ENCODE data around the gene SLC4A3. TPM values are rescaled to one million over a fixed set of nuclear protein-coding genes. Genes with fewer than 3 reads are reported as not detected.
A peak's percentile ranks its signal among the peaks of the same experiment; 100 is the strongest.

SLC4A3 gene
- total and polyA plus RNA-seq, 3 experiments from 2014 or later: 0.13 TPM; not detected in 2

DNA sequence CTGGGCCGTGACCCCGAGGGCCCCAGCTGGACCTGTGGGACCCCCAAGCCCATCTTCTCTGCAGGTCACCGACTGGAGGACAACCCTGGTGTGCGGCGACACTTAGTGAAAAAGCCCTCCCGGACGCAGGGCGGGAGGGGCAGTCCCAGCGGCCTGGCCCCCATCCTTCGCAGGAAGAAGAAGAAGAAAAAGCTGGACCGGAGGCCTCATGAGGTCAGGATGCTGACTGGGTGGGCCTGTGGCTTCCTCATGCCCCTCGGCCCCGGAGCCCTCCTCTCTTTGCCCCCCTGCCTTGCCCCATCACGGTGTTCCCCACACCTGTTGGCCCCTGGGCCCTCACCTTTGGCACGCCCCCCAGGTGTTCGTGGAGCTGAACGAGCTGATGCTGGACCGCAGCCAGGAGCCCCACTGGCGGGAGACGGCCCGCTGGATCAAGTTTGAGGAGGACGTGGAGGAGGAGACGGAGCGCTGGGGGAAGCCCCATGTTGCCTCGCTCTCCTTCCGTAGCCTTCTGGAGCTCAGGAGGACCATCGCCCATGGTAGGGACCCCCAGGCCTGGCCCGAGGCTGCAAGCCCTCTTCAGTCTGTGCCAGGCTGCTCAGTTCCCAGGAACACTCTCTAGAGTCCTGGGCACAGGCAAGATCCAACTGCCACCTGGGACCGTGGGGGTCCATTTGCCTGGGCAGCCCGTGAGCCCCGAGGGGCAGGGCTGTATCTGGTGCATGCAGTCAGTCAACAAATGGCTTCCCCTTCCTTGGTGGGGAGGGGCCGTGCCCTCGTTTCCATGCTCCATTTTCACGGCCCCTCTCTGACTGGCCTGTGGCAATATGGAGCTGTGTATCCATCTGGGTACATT, 4.7 kb downstream of the SLC4A3 start:
- H3K27ac Mint-ChIP-seq: no peak overlapping the region
- no peak overlapping the region for H3K4me3 ChIP-seq (ENCODE audit: low read length)
- POLR2A ChIA-PET: no interaction called here
- peaks cover 12 to 45% of the 10 kb centered on the region in 2 donors for H3K27me3 Mint-ChIP-seq
- DNase-seq: no peak
- no peak overlapping the region for H3K27ac ChIP-seq (ENCODE audit: low read depth, low read length)
- peaks cover 6% of the 10 kb centered on the region for H3K27me3 ChIP-seq (ENCODE audit: insufficient read depth, low read length, poor library complexity, severe bottlenecking)
- H3K4me1 ChIP-seq (ENCODE audit: insufficient read depth, low read length): no peaks in the 10 kb centered on the region
- CTCF ChIA-PET: interaction anchor here (1.7 kb wide), 1 partner anchor 10 kb away, joined by 7 read pairs; no protein-coding TSS in a partner anchor
- peak overlapping the region in 1 of 7 donors; percentile 23 for H3K4me3 Mint-ChIP-seq
- no peaks in the 10 kb centered on the region for H3K9me3 ChIP-seq (ENCODE audit: low read length)
- H3K36me3 Mint-ChIP-seq: no peaks in the 10 kb centered on the region
- H3K4me1 Mint-ChIP-seq: no peaks in the 10 kb centered on the region
- no peaks in the 10 kb centered on the region for H3K9me3 Mint-ChIP-seq
- no peaks in the 10 kb centered on the region for H3K36me3 ChIP-seq (ENCODE audit: insufficient read depth, low read length)

- H3K4me1 Mint-ChIP-seq: no peaks in the 10 kb centered on the region
- Histone ChIP-seq H3K36me3 (ENCODE audit: insufficient read depth, low read length) (no peaks in the 10 kb centered on the region), H3K27ac (ENCODE audit: low read depth, low read length) (no peak overlapping the region), H3K27me3 (ENCODE audit: insufficient read depth, low read length, poor library complexity, severe bottlenecking) (peaks cover 6% of the 10 kb centered on the region), H3K4me1 (ENCODE audit: insufficient read depth, low read length) (no peaks in the 10 kb centered on the region), H3K9me3 (ENCODE audit: low read length) (no peaks in the 10 kb centered on the region), H3K4me3 (ENCODE audit: low read length) (no peak overlapping the region)
- H3K9me3 Mint-ChIP-seq: no peaks in the 10 kb centered on the region
- no peak overlapping the region for H3K27ac Mint-ChIP-seq
- H3K27me3 Mint-ChIP-seq: peaks cover 12 to 46% of the 10 kb centered on the region in 2 donors
- ChIA-PET POLR2A (no interaction called here), CTCF (interaction anchor here (1.7 kb wide), 1 partner anchor 9 kb away, joined by 7 read pairs; no protein-coding TSS in a partner anchor)
- no peaks in the 10 kb centered on the region for H3K36me3 Mint-ChIP-seq
- H3K4me3 Mint-ChIP-seq: no peak overlapping the region
- no peak for DNase-seq
Measured at GRCh38 chr2:219632760-219633105, 5.3 kb downstream of the SLC4A3 start.

GRCh38 chr2:219633276-219634065, 6.0 kb downstream of the SLC4A3 start:
- POLR2A ChIA-PET: no interaction called here
- no peaks in the 10 kb centered on the region for H3K27me3 ChIP-seq (ENCODE audit: insufficient read depth, low read length, poor library complexity, severe bottlenecking)
- no peak for DNase-seq

DNA sequence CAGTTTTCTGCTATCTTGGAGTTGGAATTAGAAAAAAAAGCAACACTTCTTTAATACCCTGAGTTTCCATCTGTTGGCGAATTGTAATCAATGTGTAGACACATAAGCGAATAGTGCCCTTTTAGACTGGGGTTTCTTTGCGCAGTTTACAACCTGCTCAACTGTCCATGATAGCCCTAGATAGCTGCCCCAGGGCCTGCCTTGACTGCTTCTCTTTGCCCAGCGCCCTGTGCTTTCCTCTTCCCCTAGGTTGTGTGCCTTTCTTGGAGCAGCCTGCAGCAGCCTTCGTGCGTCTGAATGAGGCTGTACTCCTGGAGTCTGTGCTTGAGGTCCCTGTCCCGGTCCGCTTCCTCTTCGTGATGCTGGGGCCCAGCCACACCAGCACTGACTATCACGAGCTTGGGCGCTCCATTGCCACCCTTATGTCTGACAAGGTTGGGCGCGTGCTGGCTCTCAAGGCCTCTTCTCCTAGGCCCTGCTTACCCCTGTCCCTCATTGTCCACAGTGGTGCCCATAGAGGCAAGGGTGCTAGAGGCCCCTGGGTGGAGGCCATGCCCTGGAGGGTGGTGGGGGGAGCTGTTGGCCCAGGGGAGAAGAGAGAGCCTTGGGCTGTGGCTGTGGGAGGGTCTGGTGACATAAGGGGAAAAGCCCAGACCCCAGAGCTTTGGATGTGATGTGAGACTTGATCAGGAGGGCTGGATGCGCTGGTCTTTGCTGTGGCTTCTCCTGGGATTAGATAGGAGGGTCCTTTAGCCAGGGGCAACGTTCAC, 6.9 kb downstream of the SLC4A3 start:
- H3K27me3 Mint-ChIP-seq: peaks cover 23 to 44% of the 10 kb centered on the region in 2 donors
- Histone ChIP-seq H3K36me3 (ENCODE audit: insufficient read depth, low read length) (no peaks in the 10 kb centered on the region), H3K4me1 (ENCODE audit: insufficient read depth, low read length) (no peaks in the 10 kb centered on the region), H3K27ac (ENCODE audit: low read depth, low read length) (no peak overlapping the region), H3K9me3 (ENCODE audit: low read length) (no peaks in the 10 kb centered on the region), H3K27me3 (ENCODE audit: insufficient read depth, low read length, poor library complexity, severe bottlenecking) (no peaks in the 10 kb centered on the region), H3K4me3 (ENCODE audit: low read length) (no peak overlapping the region)
- ChIA-PET CTCF (no interaction called here), POLR2A (no interaction called here)
- peaks cover 0 to 4% (median 0%) of the 10 kb centered on the region in 3 donors for H3K4me1 Mint-ChIP-seq
- H3K27ac Mint-ChIP-seq: peak overlapping the region in 2 of 8 donors; percentile 17 to 27
- no peaks in the 10 kb centered on the region for H3K9me3 Mint-ChIP-seq
- no peaks in the 10 kb centered on the region for H3K36me3 Mint-ChIP-seq
- H3K4me3 Mint-ChIP-seq: no peak overlapping the region
- DNase-seq: no peak

More at GRCh38 chr2:219633276-219634065, 6.0 kb downstream of the SLC4A3 start:
- Mint-ChIP-seq H3K4me3 (no peak overlapping the region), H3K4me1 (no peaks in the 10 kb centered on the region), H3K9me3 (no peaks in the 10 kb centered on the region), H3K27ac (no peak overlapping the region), H3K27me3 (peaks cover 18 to 42% of the 10 kb centered on the region in 2 donors), H3K36me3 (no peaks in the 10 kb centered on the region)
- Histone ChIP-seq H3K9me3 (ENCODE audit: low read length) (no peaks in the 10 kb centered on the region), H3K4me1 (ENCODE audit: insufficient read depth, low read length) (no peaks in the 10 kb centered on the region), H3K4me3 (ENCODE audit: low read length) (no peak overlapping the region), H3K27ac (ENCODE audit: low read depth, low read length) (no peak overlapping the region), H3K36me3 (ENCODE audit: insufficient read depth, low read length) (no peaks in the 10 kb centered on the region)
- CTCF ChIA-PET: interaction anchor here (1.7 kb wide), 1 partner anchor 9 kb away, joined by 7 read pairs; no protein-coding TSS in a partner anchor

DNA sequence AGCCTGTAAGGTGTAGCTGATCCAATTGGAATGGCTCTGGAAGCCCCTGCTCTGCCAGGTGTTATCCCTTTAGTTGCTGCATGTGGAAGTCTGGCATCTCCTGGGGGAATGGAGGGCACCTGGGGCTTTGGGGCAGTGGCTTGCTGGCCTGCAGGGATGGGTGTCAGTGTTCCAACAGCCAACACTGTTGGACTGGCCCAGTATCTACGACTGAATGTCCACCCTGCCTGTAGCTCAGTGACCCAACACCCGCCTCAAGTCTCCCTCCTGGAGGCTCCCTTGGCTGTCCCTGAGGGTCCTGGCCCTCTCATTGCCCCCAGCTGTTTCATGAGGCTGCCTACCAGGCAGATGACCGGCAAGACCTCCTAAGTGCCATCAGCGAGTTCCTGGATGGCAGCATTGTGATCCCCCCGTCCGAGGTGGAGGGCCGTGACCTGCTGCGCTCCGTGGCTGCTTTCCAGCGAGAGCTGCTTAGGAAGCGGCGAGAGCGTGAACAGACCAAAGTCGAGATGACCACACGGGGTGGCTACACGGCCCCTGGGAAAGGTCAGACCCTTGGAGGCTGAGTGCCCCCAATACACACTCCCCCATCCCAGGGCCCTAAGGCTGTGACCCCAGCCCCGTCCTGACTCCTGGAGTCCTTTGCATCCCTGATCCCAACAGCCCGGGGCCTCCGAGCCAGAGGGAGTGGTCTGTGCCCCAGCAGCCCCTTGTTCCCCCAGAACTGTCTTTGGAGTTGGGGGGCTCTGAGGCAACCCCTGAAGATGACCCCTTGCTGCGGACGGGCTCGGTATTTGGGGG, 7.7 kb downstream of the SLC4A3 start:
- Mint-ChIP-seq H3K27ac (peak overlapping the region in 1 of 8 donors; percentile 79), H3K36me3 (no peaks in the 10 kb centered on the region), H3K4me3 (no peak overlapping the region), H3K27me3 (peaks cover 20 to 45% of the 10 kb centered on the region in 2 donors), H3K4me1 (peaks cover 0 to 4% (median 0%) of the 10 kb centered on the region in 3 donors), H3K9me3 (no peaks in the 10 kb centered on the region)
- no peaks in the 10 kb centered on the region for H3K9me3 ChIP-seq (ENCODE audit: low read length)
- H3K27ac ChIP-seq (ENCODE audit: low read depth, low read length): no peak overlapping the region
- H3K4me3 ChIP-seq (ENCODE audit: low read length): no peak overlapping the region
- H3K27me3 ChIP-seq (ENCODE audit: insufficient read depth, low read length, poor library complexity, severe bottlenecking): no peaks in the 10 kb centered on the region
- no peak for DNase-seq
- POLR2A ChIA-PET: no interaction called here
- no peaks in the 10 kb centered on the region for H3K36me3 ChIP-seq (ENCODE audit: insufficient read depth, low read length)
- CTCF ChIA-PET: no interaction called here
- H3K4me1 ChIP-seq (ENCODE audit: insufficient read depth, low read length): no peaks in the 10 kb centered on the region

DNA sequence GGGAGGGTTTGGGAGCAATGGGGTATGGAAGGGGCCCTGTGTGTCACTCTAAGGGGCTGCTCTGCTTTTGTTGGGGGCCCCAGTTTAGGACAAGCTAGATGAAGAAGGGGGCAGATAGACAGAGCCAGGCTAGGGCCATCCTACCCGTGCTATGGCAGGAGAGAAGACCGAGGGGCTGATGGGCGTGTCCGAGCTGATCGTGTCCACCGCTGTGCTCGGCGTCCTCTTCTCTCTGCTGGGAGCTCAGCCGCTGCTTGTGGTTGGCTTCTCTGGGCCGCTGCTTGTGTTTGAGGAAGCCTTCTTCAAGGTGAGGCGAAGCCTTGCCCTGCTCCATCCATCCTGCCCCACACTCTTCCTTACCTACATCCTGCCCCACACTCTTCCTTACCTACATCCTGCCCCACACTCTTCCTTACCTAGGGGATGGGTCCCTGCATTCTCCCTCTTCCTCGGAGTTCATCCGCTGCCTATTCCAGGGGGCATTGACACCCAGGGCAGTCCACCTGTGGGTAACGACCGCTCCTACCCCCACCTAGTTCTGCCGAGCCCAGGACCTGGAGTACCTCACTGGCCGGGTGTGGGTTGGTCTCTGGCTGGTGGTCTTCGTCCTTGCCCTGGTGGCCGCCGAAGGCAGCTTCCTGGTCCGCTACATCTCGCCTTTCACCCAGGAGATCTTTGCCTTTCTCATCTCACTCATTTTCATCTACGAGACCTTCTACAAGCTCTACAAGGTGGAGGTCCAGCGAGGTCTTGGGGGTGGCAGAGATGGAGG, 8.9 kb downstream of the SLC4A3 start:
- no peaks in the 10 kb centered on the region for H3K9me3 Mint-ChIP-seq
- H3K27ac ChIP-seq (ENCODE audit: low read depth, low read length): no peak overlapping the region
- H3K27me3 ChIP-seq (ENCODE audit: insufficient read depth, low read length, poor library complexity, severe bottlenecking): no peaks in the 10 kb centered on the region
- H3K4me3 ChIP-seq (ENCODE audit: low read length): no peak overlapping the region
- peak overlapping the region in 1 of 8 donors; percentile 69 for H3K27ac Mint-ChIP-seq
- H3K4me3 Mint-ChIP-seq: no peak overlapping the region
- POLR2A ChIA-PET: no interaction called here
- H3K4me1 ChIP-seq (ENCODE audit: insufficient read depth, low read length): no peaks in the 10 kb centered on the region
- H3K36me3 Mint-ChIP-seq: no peaks in the 10 kb centered on the region
- H3K36me3 ChIP-seq (ENCODE audit: insufficient read depth, low read length): no peaks in the 10 kb centered on the region
- no peaks in the 10 kb centered on the region for H3K9me3 ChIP-seq (ENCODE audit: low read length)
- peaks cover 0 to 4% (median 0%) of the 10 kb centered on the region in 3 donors for H3K4me1 Mint-ChIP-seq
- CTCF ChIA-PET: no interaction called here
- DNase-seq: no peak
- H3K27me3 Mint-ChIP-seq: peaks cover 19 to 48% of the 10 kb centered on the region in 2 donors
